OCI-LY1 (cell line): ENCODE data around the gene DHRS3.

Experiments
- H2AFZ ChIP-seq: fragments of 200-600 bp; sonication (generic), shearing (Covaris generic); 2 replicates; pipeline ENCODE4 v1.6.0; 2014; ENCODE audit warnings: antibody characterized with exemption, mild to moderate bottlenecking, low read length
- H3F3A ChIP-seq: fragments of 200-600 bp; sonication (generic), shearing (Covaris generic); 2 replicates; pipeline ENCODE4 v1.6.0; 2014; ENCODE audit warnings: mild to moderate bottlenecking, antibody characterized with exemption, low read length, moderate library complexity; ENCODE audit not compliant: insufficient read depth
- H3K27ac ChIP-seq: fragments of 200-600 bp; sonication (generic); 2 replicates; pipeline ENCODE4 v1.5.1; 2014; ENCODE audit warnings: low read length, mixed run types, mild to moderate bottlenecking, low read depth; ENCODE audit not compliant: poor library complexity, severe bottlenecking
- H3K27me3 ChIP-seq: fragments of 200-600 bp; sonication (generic); 2 replicates; pipeline ENCODE4 v1.6.0; 2014; ENCODE audit warnings: antibody characterized with exemption, mild to moderate bottlenecking, low read length, moderate library complexity; ENCODE audit not compliant: insufficient read depth
- H3K36me3 ChIP-seq: fragments of 200-600 bp; sonication (generic); 2 replicates; pipeline ENCODE4 v1.6.1; 2014; ENCODE audit warnings: mild to moderate bottlenecking, antibody characterized with exemption, low read length, moderate library complexity, mixed read lengths; ENCODE audit not compliant: insufficient read depth
- H3K4me1 ChIP-seq: fragments of 200-600 bp; sonication (generic); 2 replicates; pipeline ENCODE4 v1.5.1; 2014; ENCODE audit warnings: mild to moderate bottlenecking, low read length, moderate library complexity; ENCODE audit not compliant: insufficient read depth, severe bottlenecking
- H3K4me2 ChIP-seq: fragments of 200-600 bp; sonication (generic), shearing (Covaris generic); 2 replicates; pipeline ENCODE4 v1.6.1; 2014; ENCODE audit warnings: low read length
- H3K4me3 ChIP-seq: fragments of 200-600 bp; sonication (generic); 2 replicates; pipeline ENCODE4 v1.5.1; 2014; ENCODE audit warnings: low read length, low read depth, mild to moderate bottlenecking, mixed read lengths; ENCODE audit not compliant: poor library complexity, severe bottlenecking
- H3K79me2 ChIP-seq: fragments of 200-600 bp; shearing (Covaris generic); 2 replicates; pipeline ENCODE4 v1.6.1; 2016; ENCODE audit warnings: mixed run types, low read length, mixed read lengths; ENCODE audit not compliant: insufficient read depth
- H3K9ac ChIP-seq: fragments of 200-600 bp; sonication (generic), shearing (Covaris generic); 2 replicates; pipeline ENCODE4 v1.6.1; 2014; ENCODE audit warnings: mild to moderate bottlenecking, low read length, mixed read lengths
- H3K9me2 ChIP-seq: fragments of 200-600 bp; sonication (generic), shearing (Covaris generic); 2 replicates; pipeline ENCODE4 v1.6.1; 2014; ENCODE audit warnings: low read depth, mild to moderate bottlenecking, low read length, mixed read lengths
- H3K9me3 ChIP-seq: fragments of 200-600 bp; shearing (Covaris generic); 2 replicates; pipeline ENCODE4 v1.6.1; 2014; ENCODE audit warnings: low read length, mixed read lengths
- H4K20me1 ChIP-seq: fragments of 200-600 bp; sonication (generic), shearing (Covaris generic); 2 replicates; pipeline ENCODE4 v1.6.0; 2016; ENCODE audit warnings: mild to moderate bottlenecking, low read length; ENCODE audit not compliant: insufficient read depth
- EZH2 ChIP-seq: fragments of 200-600 bp; sonication (generic), shearing (Covaris generic); IDR thresholded peaks from 2 replicates; pipeline ENCODE4 v1.8.0; 2017; ENCODE audit warnings: borderline replicate concordance, mixed run types, mild to moderate bottlenecking, antibody characterized with exemption, low read length, moderate library complexity, mixed read lengths
- TF ChIP-seq, protein P1 (sequence below): fragments of 200-600 bp; sonication (generic), shearing (Covaris generic); IDR thresholded peaks from 2 replicates; pipeline ENCODE4 v1.5.1; 2017; ENCODE audit warnings: mild to moderate bottlenecking, antibody characterized with exemption, low read length, moderate library complexity, mixed read lengths

The DHRS3 gene

GRCh38 chr1:12596007-12596821 is 21.8 kb downstream of the DHRS3 start:
- TF ChIP-seq, protein P1, sequence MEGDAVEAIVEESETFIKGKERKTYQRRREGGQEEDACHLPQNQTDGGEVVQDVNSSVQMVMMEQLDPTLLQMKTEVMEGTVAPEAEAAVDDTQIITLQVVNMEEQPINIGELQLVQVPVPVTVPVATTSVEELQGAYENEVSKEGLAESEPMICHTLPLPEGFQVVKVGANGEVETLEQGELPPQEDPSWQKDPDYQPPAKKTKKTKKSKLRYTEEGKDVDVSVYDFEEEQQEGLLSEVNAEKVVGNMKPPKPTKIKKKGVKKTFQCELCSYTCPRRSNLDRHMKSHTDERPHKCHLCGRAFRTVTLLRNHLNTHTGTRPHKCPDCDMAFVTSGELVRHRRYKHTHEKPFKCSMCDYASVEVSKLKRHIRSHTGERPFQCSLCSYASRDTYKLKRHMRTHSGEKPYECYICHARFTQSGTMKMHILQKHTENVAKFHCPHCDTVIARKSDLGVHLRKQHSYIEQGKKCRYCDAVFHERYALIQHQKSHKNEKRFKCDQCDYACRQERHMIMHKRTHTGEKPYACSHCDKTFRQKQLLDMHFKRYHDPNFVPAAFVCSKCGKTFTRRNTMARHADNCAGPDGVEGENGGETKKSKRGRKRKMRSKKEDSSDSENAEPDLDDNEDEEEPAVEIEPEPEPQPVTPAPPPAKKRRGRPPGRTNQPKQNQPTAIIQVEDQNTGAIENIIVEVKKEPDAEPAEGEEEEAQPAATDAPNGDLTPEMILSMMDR = no peak
- TF ChIP-seq EZH2 = no peak
- H3K36me3 ChIP-seq = no peaks in the 10 kb centered on the region
- no peaks in the 10 kb centered on the region for H3K4me1 ChIP-seq
- H3K4me2 ChIP-seq = no peak overlapping the region
- H3F3A ChIP-seq = no peaks in the 10 kb centered on the region
- no peaks in the 10 kb centered on the region for H3K9me2 ChIP-seq
- H3K27me3 ChIP-seq = 0 out of 2 replicates have a peak, but pooled peaks cover 4% of the 10 kb centered on the region
- H3K27ac ChIP-seq = no peak overlapping the region
- H3K9me3 ChIP-seq = no peaks in the 10 kb centered on the region
- no peak overlapping the region for H3K9ac ChIP-seq
- no peaks in the 10 kb centered on the region for H4K20me1 ChIP-seq
- H2AFZ ChIP-seq = no peak overlapping the region
- no peaks in the 10 kb centered on the region for H3K79me2 ChIP-seq
- no peak overlapping the region for H3K4me3 ChIP-seq

GRCh38 chr1:12595757-12596006 is 22.3 kb downstream of the DHRS3 start:
- H3K4me1 ChIP-seq = no peaks in the 10 kb centered on the region
- H3K27ac ChIP-seq = no peak overlapping the region
- no peak overlapping the region for H2AFZ ChIP-seq
- H3K36me3 ChIP-seq = no peaks in the 10 kb centered on the region
- H3K4me2 ChIP-seq = no peak overlapping the region
- no peaks in the 10 kb centered on the region for H4K20me1 ChIP-seq
- no peak for TF ChIP-seq EZH2
- TF ChIP-seq, protein P1 = no peak
- H3K9ac ChIP-seq = no peak overlapping the region
- H3K27me3 ChIP-seq = 0 out of 2 replicates have a peak, but pooled peaks cover 4% of the 10 kb centered on the region
- no peaks in the 10 kb centered on the region for H3F3A ChIP-seq
- no peaks in the 10 kb centered on the region for H3K79me2 ChIP-seq
- H3K4me3 ChIP-seq = no peak overlapping the region
- H3K9me2 ChIP-seq = no peaks in the 10 kb centered on the region
- no peaks in the 10 kb centered on the region for H3K9me3 ChIP-seq

- no peaks in the 10 kb centered on the region for H3K9me3 ChIP-seq
- TF ChIP-seq EZH2 = no peak
- TF ChIP-seq, protein P1 = no peak
- H3K9me2 ChIP-seq = no peaks in the 10 kb centered on the region
- no peak overlapping the region for H3K4me3 ChIP-seq
- no peaks in the 10 kb centered on the region for H4K20me1 ChIP-seq
- no peaks in the 10 kb centered on the region for H3F3A ChIP-seq
- H3K4me1 ChIP-seq = no peaks in the 10 kb centered on the region
- H3K9ac ChIP-seq = no peak overlapping the region
- H3K4me2 ChIP-seq = no peak overlapping the region
- no peaks in the 10 kb centered on the region for H3K79me2 ChIP-seq
- H3K27me3 ChIP-seq = no peaks in the 10 kb centered on the region
- no peak overlapping the region for H2AFZ ChIP-seq
- no peaks in the 10 kb centered on the region for H3K36me3 ChIP-seq
- H3K27ac ChIP-seq = no peak overlapping the region
Observed at GRCh38 chr1:12594966-12595756, 22.8 kb downstream of the DHRS3 start.
